Hypothalamus (tissue), 51 donors: ENCODE measurements around the gene UQCC2.

Experiments used
- DNase-seq, 51 donors: peaks; one replicate each; lab custom pipeline; 2025; lab: John Stamatoyannopoulos, UW

The UQCC2 gene

DNA sequence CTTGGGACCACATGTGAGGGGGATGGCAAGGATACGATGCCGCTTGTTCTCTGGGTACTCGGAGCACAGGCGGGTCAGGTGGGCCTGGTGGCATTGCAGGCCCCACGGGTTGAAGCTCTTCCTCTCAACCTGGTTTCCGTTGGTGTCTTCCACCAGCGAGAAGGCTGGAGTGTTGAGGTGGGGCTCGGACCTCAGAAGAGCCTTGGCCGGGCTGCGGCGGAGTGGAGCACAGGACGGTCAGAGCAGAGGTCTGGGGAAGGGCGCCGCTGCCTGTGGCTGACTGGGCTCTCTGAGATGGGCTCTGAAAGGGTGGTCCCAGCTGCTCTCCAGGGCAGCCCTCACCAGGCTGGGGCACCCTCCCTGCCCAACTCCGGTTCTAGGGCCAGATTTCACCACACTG is 15.2 kb upstream of the UQCC2 start:
- DNase-seq, result no peak

DNA sequence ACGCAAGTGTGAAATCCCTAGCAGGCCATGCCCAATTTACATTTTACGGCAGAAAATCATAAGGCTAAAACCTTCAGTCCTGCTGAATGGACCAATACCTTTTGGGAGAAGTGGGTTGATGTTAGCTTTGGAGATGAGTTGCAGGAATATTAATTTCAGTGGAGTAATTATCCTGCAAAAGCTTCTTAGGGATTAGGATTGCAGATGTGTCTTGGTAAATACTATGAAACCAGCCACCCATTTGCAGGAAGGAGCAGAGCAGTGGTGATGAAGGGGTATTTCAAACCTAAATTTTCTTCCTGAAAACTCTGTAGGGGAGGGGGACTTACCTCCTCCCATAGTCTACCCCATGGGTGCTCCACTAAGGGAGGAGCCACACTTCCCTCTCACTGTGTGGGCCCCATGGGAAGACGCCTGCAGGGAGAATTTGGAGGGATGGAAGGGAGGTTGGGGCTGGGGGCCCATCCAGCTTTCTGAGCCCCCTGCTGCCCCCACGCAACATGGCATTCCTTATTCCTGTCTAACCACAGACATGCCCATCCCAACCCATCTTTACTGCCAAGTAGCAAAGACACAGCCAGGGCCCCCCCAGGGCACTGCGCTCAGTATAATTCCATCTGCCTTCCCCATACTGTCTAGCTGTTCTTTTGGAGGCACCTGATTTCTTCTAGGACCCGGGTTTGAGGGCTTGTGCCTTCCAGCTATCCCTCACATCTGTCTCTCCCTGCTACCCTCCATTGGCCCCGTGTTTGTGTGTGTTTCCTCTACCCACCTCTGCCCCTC is 14.6 kb upstream of the UQCC2 start:
- DNase-seq, result no peak

DNA sequence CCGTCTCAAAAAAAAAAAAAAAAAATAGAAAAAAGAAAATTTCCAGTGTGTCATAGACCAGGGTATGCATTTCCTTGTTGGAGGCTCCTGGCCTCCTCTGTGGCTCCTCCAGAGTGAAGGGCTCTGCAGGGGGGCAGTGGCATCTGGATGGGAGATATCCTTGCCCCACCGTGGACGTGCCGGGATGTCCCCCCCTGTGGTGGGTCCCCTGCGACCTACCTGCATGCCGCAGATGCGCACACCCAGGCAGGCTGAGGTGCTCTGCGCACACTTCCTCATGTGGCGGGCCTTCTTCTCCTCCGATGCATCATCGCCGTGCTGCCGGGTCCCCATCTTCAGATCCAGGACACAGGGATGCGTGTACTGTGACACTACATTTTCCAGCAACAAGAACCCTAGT is 13.7 kb upstream of the UQCC2 start:
- no peak for DNase-seq

DNA sequence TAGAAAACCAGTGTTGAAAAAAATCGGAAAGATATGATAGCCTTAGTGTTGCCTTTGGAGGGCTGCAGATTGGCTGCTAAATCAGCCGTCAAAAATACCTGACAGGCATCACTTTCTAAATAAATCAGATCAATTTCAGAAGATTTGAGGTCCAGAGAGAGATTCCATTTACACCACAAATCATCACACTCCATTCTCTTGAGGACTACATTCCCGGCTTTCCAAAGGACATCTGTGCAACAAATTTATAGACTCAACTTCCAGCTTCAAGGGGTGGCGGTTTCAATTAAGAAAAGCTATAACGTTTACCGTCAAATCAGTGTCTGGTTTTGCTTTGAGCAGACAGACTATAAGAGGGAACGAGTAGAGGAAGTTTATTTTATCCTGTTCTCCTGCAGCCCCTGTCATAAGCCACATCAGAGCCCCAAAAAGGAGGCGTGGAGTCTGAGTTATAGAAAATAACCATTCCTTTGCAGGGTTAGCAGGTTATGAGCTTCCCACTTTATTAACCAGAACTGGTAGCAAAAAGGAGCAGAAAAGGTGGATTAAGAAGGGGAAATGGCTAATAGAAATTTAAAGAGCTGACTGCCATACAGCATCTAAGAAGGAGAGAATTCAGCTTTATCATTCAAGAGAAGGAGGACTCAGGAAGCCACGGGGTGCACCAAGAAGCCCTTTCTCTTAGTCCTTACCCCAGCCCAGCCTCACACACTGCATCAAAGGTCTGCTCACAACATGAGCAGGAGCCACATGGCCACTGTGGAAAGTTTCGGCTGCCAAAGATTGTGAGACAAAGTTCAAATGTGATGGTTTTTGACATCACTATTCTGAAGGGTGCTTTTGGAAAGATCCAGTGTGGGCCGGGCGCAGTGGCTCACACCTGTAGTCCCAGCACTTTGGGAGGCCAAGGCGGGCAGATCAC is 12.9 kb upstream of the UQCC2 start:
- no peak for DNase-seq

DNA sequence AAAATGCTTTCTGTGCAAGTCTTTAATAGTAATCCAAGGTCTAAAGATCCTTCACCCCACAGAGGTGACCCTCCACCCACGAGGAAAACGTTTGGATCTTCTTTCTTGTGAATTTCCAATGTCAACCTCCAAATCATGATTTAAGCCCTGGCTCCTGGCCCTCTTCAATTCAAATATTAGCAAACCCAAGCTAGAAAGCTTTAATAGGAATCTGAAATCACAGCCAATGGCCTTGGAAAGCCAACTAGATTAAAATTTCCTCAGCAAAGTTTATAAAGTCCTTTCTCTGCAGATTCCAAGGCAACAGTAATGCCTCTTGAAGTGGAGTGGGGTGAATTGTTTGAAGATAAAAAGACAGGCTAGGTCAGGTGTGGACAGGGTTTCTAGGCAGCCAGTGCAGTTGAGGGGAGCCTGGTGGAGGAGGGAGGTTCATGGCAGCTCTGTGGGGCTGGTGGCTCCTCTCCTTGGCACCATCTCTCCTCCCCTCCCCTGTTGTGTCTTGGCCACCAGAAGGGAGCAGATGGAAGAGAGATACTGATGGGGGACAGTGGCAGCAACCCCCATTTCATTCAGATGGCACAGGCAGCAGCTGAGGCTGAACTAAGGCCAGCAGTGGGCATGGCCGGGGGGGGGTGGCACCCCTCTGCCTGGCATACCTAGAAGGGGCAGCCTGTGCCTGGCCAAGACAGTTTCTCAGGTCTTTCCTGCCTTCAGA is 12.0 kb upstream of the UQCC2 start:
- no peak for DNase-seq

DNA sequence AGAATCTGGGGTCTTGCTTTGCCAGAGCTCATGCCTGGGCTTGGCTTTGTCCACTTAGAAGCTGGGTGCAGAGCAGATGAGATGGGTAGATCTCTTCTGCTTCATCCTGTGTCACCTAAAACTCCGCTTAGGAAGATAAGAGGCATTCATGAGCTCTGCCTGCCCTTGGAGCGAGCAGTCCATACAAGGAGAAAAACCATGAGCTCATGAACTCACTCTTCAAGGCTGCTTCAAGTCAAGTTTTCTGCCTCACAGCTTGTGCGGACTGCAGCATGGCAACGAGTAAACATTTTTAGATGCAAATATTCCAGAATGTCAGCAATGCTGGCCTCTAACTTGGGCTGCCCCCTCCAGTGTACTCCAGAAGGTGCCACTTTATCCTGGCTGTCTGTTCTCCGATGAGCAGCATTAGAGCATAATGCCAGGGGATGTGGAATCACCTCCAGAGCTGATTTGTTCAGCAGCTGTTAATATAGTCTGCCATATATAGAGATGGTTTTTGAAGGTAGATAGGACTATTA is 10.7 kb upstream of the UQCC2 start:
- no peak for DNase-seq

DNA sequence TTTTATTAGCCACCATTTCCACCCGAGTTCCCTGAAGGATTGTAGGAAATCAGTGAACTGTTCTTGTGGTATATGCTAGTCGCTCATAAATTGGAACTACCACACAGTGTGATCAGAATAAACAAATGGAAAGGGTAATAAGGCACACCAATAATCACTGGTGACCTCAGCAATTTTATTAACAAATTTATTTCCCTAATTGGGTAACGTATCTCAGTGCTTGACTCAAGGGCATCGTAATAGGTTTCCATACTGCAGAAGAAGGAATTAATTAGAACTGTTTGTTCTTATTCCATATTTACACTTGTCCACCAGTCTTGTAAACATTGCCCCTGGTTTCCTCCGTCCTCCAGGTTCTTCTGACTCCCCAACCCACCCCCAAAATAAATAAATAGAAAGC is 10.0 kb upstream of the UQCC2 start:
- no peak for DNase-seq

DNA sequence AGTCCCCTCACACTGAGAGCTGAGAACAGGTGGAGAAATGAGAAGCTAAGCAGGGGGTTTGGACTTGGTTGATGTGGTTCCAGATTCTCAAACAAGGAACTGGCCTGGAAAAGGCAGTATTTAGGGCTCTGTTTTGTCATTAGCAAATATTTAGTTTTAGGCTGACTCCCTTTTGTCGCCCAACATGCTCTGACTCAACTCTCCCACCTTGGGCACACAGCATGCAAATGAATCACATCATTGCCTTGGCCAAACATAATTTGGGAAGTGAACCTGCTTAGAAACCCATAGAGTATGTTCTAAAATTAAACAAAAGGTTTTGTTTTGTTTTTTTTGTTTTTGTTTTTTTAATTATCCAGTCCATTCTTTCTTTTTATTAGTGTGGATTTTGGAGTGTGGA is 9.5 kb upstream of the UQCC2 start:
- no peak for DNase-seq

DNA sequence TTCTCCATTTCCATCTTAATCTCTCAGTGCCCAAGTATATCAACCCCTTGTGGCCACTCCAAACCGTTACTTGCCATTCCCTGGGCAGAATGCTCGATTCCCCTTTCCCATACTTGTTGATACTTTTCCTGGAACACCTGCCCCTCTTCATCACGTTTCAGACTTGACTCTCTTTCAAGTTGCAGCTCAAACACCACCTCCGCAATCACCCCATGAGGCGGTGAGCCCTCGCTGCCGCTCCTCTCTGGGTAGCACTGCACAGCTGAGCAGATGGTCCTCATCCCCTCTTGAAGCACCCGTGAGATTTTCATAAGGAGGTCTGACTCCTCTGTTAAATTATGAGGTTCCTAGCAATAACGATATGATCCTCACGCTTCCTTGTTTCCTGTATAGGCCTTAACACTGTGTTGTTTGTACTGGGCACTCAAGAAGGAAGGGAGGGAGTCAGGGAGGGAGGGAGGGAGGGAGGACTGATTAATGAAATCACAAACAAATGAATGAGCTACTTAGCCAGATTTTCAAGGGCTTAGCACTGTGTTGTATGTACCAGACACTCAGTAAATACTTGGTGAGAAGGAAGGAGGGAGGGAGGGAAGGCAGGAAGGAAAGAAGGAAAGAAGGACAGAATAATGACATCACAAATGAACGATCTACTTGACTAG is 8.0 kb upstream of the UQCC2 start:
- no peak for DNase-seq

DNA sequence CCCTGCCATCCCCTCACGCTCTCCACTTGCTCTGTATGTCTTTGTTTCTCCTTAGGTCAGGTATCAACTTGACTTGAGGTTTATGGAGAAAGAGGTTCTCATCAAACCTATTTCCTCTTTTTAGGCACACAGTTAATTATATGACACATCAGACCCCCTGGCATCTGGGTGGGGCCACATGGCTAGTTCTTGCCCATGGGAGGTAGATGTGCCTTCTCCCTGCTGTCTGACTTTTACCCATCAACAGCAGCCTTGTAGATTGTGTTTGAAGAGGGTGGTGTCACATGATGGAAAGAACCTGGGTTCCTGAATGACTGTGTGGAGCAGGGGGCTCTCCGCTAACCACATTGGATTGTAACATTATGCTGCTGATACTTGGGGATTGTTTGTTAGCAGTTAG is 7.2 kb upstream of the UQCC2 start:
- DNase-seq, result no peak

DNA sequence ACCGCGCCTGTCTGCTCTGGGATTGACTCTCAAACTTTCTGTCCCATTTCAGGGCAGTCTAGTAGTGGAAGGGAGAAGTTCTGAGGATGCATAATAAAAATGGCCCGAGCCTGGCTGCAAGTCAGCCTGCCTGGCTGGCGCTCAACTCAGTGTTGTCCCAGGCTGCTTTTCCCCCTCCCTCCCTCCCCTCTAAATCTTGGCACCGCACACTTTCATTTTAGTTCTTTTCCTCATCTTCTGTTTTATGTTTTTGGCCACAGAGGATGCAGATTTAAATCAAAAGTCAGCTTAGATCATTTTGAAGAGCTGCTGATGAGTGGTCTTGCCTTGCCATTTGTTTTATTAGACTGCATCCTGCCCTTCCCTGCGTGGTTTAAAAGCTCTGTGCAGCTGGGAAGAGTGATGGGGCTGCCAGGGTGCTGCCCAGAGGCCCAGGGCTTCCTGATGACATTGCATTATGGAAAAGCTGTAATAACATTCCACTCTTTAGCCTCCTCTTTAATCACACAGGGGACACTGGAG is 6.5 kb upstream of the UQCC2 start:
- DNase-seq, result peak in 3 of 51 donors; percentile 8 to 17 (median 16)

DNA sequence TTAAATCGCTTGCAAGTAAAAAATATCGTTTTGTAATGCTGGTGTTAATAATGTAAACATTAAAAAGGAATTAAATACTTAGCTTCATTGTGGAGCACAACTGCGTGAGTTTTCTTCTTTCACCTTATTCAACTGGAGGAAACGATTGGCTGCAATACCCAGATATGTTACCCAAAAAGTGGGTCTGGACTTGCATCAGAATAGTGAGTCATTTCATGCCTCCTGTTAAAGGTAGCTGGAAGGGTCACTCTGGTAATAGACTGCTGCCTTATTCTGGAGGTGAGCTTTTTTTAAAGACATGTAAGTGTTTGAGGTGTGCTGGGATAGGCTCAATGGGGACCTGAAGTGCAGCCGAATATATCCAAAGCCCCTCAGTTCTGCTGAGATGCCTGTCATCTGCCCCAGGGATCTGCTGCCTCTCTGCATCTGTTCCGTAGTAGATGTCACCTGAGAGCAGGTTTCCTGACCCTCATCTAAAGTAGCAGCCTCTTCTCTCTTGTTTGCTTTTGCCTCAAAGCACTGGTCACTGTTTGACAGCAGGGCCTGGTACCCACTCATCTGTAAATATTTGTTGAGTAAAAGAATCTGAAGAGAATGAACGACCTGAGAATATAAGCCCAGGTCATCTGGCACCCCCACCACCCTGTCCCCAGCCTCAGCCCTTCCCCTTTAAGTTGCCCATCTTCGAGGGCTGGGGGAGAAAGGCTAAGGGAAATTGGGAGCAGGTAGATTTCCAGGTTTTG is 5.6 kb upstream of the UQCC2 start:
- DNase-seq, result no peak

DNA sequence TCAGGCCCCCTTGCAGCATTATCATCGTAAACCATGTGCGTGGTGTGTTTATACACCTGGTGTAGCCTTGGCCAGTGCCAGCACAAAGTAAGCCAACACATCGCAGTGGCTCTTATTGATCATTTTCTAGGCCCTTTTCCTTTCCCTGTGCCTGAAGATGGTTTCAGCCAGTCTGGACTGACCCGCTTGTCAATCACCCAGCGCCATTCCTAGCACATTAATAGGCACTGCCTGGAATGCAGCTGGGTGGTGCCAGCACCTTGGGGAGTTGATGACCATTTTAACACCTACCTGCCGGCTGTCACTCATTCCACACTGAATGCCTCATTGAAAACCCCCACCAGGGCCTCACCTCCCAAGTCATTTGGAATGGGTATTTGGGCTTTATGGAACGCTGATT is 4.9 kb upstream of the UQCC2 start:
- DNase-seq, result no peak

DNA sequence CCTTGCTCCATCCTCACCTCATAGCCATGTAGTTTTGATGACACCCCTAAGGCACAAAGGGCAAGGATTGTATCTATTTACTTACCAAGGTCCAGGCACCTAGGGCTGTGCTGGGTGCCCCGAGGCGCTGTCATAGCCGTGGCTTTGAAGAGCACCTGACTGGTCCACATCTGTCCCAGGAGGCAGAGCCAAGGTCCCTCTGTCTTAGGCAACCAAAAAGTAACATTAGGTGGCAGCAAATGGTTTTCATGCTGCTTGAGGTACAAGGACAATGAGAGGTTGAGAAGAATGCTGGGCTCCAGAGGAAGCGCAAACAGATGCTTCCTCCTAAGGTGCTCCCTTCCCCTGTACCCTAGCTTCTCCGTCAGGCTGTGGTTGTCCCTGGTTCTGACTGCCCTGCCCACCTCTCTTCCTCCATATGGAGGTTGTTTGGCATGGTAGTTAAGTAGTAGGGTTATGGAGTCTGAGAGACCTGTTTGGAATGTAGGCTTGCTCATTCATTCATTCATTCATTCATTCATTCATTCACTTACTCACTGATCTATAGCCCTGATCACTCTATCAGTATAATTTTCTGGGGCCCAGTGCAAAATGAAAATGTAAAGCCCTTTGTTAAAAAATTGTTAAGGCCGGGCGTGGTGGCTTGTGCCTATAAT is 3.0 kb upstream of the UQCC2 start:
- DNase-seq, result no peak

DNA sequence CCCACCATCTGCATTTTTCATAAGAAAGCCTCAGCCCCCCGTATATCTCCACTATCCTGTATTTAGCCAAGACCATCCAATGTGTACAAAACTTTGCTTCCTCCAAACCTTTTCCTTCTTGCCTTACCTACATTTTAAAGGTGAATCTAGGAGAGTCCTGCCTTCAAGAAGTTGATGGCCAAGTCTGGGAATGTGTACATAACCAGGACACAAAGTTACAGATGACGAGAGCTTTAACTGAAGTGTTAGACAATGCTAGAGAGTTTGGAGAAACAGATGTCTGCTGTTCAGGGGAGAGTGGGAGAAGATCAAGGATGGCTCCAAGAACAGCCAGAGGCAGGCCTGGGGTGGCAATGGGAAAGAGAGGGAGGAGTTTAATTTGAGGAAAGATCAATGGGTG is 2.3 kb upstream of the UQCC2 start:
- DNase-seq, result no peak

DNA sequence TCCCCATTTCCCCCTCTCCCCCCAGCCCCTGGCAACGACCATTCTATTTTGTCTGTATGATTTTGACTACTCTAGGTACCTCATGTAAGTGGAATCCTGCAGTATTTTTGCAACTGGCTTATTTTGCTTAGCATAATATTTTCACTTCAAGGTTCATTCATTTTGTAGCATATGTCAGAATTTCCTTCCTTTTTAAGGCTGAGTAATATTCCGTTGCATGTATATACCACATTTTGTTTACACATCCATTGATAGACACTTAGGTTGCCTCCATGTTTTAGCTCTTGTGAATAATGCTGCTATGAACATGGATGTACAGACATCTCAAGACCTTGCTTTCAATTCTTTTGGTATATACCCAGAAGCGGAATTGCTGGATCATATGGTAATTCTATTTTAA is 1.4 kb upstream of the UQCC2 start:
- DNase-seq, result no peak

DNA sequence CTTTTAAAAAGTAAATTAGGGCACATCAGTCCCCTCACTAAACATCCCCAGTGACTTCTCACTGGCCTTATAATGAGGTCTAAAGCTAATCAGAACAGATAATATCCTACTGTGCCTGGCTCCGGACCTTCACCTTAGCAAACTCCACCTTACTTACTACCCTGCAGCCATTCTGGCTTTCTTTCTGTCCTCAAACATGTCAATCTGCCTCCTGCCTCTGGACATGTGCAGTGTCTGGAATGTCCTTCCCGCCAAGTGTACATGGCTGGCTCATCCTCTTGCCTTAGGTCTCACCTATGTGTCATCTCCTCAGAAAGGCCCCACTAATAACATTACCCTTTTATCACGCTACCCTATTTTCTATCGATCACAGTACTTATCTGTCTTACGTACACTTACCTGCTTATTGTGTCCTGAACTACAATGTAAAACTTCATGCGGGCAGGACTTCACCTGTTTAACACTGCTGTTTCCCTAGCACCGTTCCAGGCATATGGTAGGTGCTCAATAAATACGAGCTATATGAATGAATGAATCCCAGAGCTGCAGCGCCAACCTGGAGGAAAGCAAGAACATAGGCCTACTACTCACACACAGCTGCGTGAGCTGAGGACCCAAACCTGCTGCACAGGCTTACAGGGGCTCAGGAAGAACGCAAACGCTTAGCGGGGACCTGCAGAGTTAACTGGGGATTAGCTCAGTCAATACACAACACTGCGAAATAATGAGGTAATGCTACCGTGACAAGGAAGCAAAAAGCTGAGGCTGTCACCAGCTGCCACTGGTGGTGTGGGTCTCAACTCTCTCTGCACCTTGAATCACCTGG is 991 bp downstream of the UQCC2 start:
- no peak for DNase-seq
